ENCODE measurements around the gene SMARCC2.

SMARCC2 gene

GRCh38 chr12:56189099-56189917 is at the start of gene SMARCC2:
Gene SMARCC2, minus strand, starts transcription at chr12:56189483. Its CDS starts 22 bp downstream, at chr12:56189461.
- DNase-seq: peak; percentile 67

- no peak for DNase-seq
These were observed 48.3 kb upstream of the SMARCC2 start for GRCh38 chr12:56237552-56237951.

GRCh38 chr12:56236985-56237384 is 47.7 kb upstream of the SMARCC2 start:
- DNase-seq: no peak

- no peak for DNase-seq
These were observed 46.8 kb upstream of the SMARCC2 start for GRCh38 chr12:56236091-56236490.

GRCh38 chr12:56234746-56235436 is 45.6 kb upstream of the SMARCC2 start:
- no peak for DNase-seq

GRCh38 chr12:56231184-56231582 is 41.9 kb upstream of the SMARCC2 start:
- DNase-seq: no peak

GRCh38 chr12:56230432-56231183 is 41.3 kb upstream of the SMARCC2 start:
- no peak for DNase-seq

GRCh38 chr12:56229916-56230431 is 40.7 kb upstream of the SMARCC2 start, which contains the start of gene SLC39A5:
Gene SLC39A5, plus strand, starts transcription at chr12:56230051. Its CDS starts 1,224 bp downstream, at chr12:56231275.
- DNase-seq: no peak

GRCh38 chr12:56229082-56229481 is 39.8 kb upstream of the SMARCC2 start:
- DNase-seq: no peak

GRCh38 chr12:56224954-56225353 is 35.7 kb upstream of the SMARCC2 start:
- DNase-seq: no peak

GRCh38 chr12:56224102-56224701 is 34.9 kb upstream of the SMARCC2 start, which contains the start of gene NABP2:
Gene NABP2, plus strand, starts transcription at chr12:56224342. Its CDS starts 515 bp downstream, at chr12:56224857.
- peak; percentile 90 for DNase-seq

- no peak for DNase-seq
These were observed 34.4 kb upstream of the SMARCC2 start for GRCh38 chr12:56223571-56224101.

GRCh38 chr12:56222531-56222895 is 33.2 kb upstream of the SMARCC2 start:
- no peak for DNase-seq

- DNase-seq: peak; percentile 87
These were observed 32.7 kb upstream of the SMARCC2 start, which contains the start of gene RNF41 for GRCh38 chr12:56221757-56222530. Gene RNF41, minus strand, starts transcription at chr12:56221922. Its CDS starts 7,875 bp downstream, at chr12:56214047.

GRCh38 chr12:56221232-56221756 is 32.0 kb upstream of the SMARCC2 start:
- DNase-seq: peak; percentile 24

- no peak for DNase-seq
These were observed 31.4 kb upstream of the SMARCC2 start for GRCh38 chr12:56220611-56221231.

GRCh38 chr12:56219840-56220239 is 30.6 kb upstream of the SMARCC2 start:
- no peak for DNase-seq

- DNase-seq: no peak
These were observed 27.2 kb upstream of the SMARCC2 start for GRCh38 chr12:56216461-56216860.

GRCh38 chr12:56213878-56214277 is 24.6 kb upstream of the SMARCC2 start:
- DNase-seq: no peak

GRCh38 chr12:56212361-56212760 is 23.1 kb upstream of the SMARCC2 start:
- DNase-seq: no peak

GRCh38 chr12:56208006-56208405 is 18.7 kb upstream of the SMARCC2 start:
- DNase-seq: no peak
